Liver (tissue), 9 donors: ENCODE data around the gene YY1. TPM values are rescaled to one million over a fixed set of nuclear protein-coding genes. Genes with fewer than 3 reads are reported as not detected.

Experiments used
- DNase-seq: peaks from one replicate; pipeline ENCODE4 v3.0.0-alpha.2; 2017; ENCODE audit warnings: low spot score
- H3K27ac ChIP-seq, 2 donors: one replicate each; pipeline ENCODE4 v1.7.0; 2013; ENCODE audit warnings: inconsistent platforms in 2 of 2, low read length in 2 of 2, control low read depth in 1 of 2, low read depth in 1 of 2, mild to moderate bottlenecking in 1 of 2
- H3K27me3 ChIP-seq, 4 donors: one replicate each; pipeline versions ENCODE4 v1.6.1 to v1.7.0; 2013; ENCODE audit warnings: low read length in 3 of 4, inconsistent platforms in 1 of 4, mild to moderate bottlenecking in 1 of 4, moderate library complexity in 1 of 4; ENCODE audit not compliant: control insufficient read depth in 4 of 4, insufficient read depth in 4 of 4
- H3K36me3 ChIP-seq, 4 donors: one replicate each; pipeline versions ENCODE4 v1.6.1 to v1.7.0; 2013; ENCODE audit warnings: low read length in 3 of 4, mild to moderate bottlenecking in 3 of 4, low read depth in 1 of 4, moderate library complexity in 1 of 4; ENCODE audit not compliant: control insufficient read depth in 4 of 4, insufficient read depth in 3 of 4
- H3K4me1 ChIP-seq, 4 donors: one replicate each; pipeline versions ENCODE4 v1.6.1 to v1.7.0; 2013; ENCODE audit warnings: low read length in 3 of 4, mild to moderate bottlenecking in 3 of 4, moderate library complexity in 1 of 4; ENCODE audit not compliant: control insufficient read depth in 4 of 4, insufficient read depth in 4 of 4
- H3K4me3 ChIP-seq, 3 donors: one replicate each; pipeline versions ENCODE4 v1.6.1 to v1.7.0; 2013; ENCODE audit warnings: low read length in 3 of 3, control low read depth in 1 of 3, low read depth in 1 of 3, mild to moderate bottlenecking in 1 of 3
- H3K9ac ChIP-seq, 2 donors: one replicate each; pipeline ENCODE4 v1.7.0; 2013; ENCODE audit warnings: low read length in 2 of 2, mild to moderate bottlenecking in 2 of 2, moderate library complexity in 2 of 2, control low read depth in 1 of 2, low read depth in 1 of 2
- H3K9me3 ChIP-seq, 4 donors: one replicate each; pipeline versions ENCODE4 v1.6.1 to v1.7.0; 2013; ENCODE audit warnings: low read length in 3 of 4; ENCODE audit not compliant: control insufficient read depth in 4 of 4
- ATF3 ChIP-seq: IDR thresholded peaks from 2 replicates; pipeline ENCODE4 v1.6.1; 2016; ENCODE audit warnings: antibody characterized with exemption
- EGR1 ChIP-seq, 2 donors: IDR thresholded peaks; 2 replicates each; pipeline ENCODE4 v1.6.1; 2016 to 2018; ENCODE audit warnings: antibody characterized with exemption in 2 of 2, low read depth in 2 of 2
- FOXA1 ChIP-seq: IDR thresholded peaks from 2 replicates; pipeline ENCODE4 v1.6.1; 2016; ENCODE audit warnings: antibody characterized with exemption
- FOXA2 ChIP-seq: IDR thresholded peaks from 2 replicates; pipeline ENCODE4 v1.6.1; 2016; ENCODE audit warnings: antibody characterized with exemption
- GABPA ChIP-seq, 2 donors: IDR thresholded peaks in 1 of 2; conservative IDR thresholded peaks in 1 of 2; 2 replicates each; pipeline ENCODE4 v1.6.1; 2016; ENCODE audit warnings: antibody characterized with exemption in 2 of 2, mild to moderate bottlenecking in 1 of 2, moderate library complexity in 1 of 2
- HNF4G ChIP-seq: IDR thresholded peaks from 2 replicates; pipeline ENCODE4 v1.6.1; 2016; ENCODE audit warnings: antibody characterized with exemption
- JUND ChIP-seq, 2 donors: IDR thresholded peaks; 2 replicates each; pipeline ENCODE4 v1.6.1; 2016; ENCODE audit warnings: antibody characterized with exemption in 2 of 2
- NR2F2 ChIP-seq: IDR thresholded peaks from 2 replicates; pipeline ENCODE4 v1.6.1; 2016; ENCODE audit warnings: antibody characterized with exemption
- RAD21 ChIP-seq, 2 donors: IDR thresholded peaks; 2 replicates each; pipeline ENCODE4 v1.6.1; 2016; ENCODE audit warnings: antibody characterized with exemption in 2 of 2, mild to moderate bottlenecking in 2 of 2
- RXRA ChIP-seq, 2 donors: IDR thresholded peaks; 2 replicates each; pipeline ENCODE4 v1.6.1; 2017 to 2018; ENCODE audit warnings: antibody characterized with exemption in 2 of 2, mild to moderate bottlenecking in 1 of 2
- SP1 ChIP-seq: IDR thresholded peaks from 2 replicates; pipeline ENCODE4 v1.6.1; 2018; ENCODE audit warnings: antibody characterized with exemption, mild to moderate bottlenecking
- TAF1 ChIP-seq: conservative IDR thresholded peaks from 2 replicates; pipeline ENCODE4 v1.6.1; 2016; ENCODE audit warnings: antibody characterized with exemption, mild to moderate bottlenecking
- ZBTB33 ChIP-seq: IDR thresholded peaks from 2 replicates; pipeline ENCODE4 v1.6.1; 2016; ENCODE audit warnings: antibody characterized with exemption
- WGBS: extraction: QIAGEN DNeasy Blood & Tissue Kit; methylation state at CpG from one replicate; pipeline ENCODE4 v1.1.7; 2013; 5-methylcytosine and 5-hydroxymethylcytosine counted together
- polyA plus RNA-seq, 2 donors: library from polyadenylated mRNA; stranded (reverse) in 1 of 2; unstranded in 1 of 2; fragments of 200-250 nt in 1 of 2; fragments of >200 nt in 1 of 2; fragmentation: Nextera tagmentation in 1 of 2; extraction: Ambion mirVana in 1 of 2; gene quantifications; one replicate each; pipeline versions ENCODE4 v1.2.1 to v1.2.3, GENCODE V29; 2013 to 2015
- total RNA-seq, 2 donors: library from RNA; depleted of rRNA; stranded (reverse); fragments of >200 nt; gene quantifications; one replicate each; pipeline ENCODE4 v1.2.3, GENCODE V29; 2014
- donor health status: healthy.
- donor health status: healthy.
- donor health status: healthy.
- donor health status: healthy.
- donor health status: healthy.

Gene YY1
- total and polyA plus RNA-seq, 4 donors = 15.8 to 37.4 (median 28.8) TPM

GRCh38 chr14:100223332-100224201 is 15.4 kb upstream of the YY1 start:
- no peak for TF ChIP-seq NR2F2
- TF ChIP-seq TAF1 = no peak
- no peak for TF ChIP-seq FOXA2
- no peak for TF ChIP-seq ZBTB33
- no peak for TF ChIP-seq GABPA (IDR thresholded peaks at IDR 0.05 in 1 of 2, conservative IDR thresholded peaks at IDR 0.05 in 1 of 2)
- Histone ChIP-seq H3K4me1 (peaks cover 3 to 22% (median 16%) of the 10 kb centered on the region in 4 donors), H3K27ac (no peak overlapping the region), H3K4me3 (no peak overlapping the region), H3K9ac (no peak overlapping the region), H3K36me3 (no peaks in the 10 kb centered on the region), H3K9me3 (no peaks in the 10 kb centered on the region), H3K27me3 (no peaks in the 10 kb centered on the region)
- DNase-seq = peak; percentile 35
- WGBS = 90% methylated on average over 12 of the region's 12 CpGs

- Histone ChIP-seq H3K9me3 (no peaks in the 10 kb centered on the region), H3K4me1 (peaks cover 3 to 22% (median 16%) of the 10 kb centered on the region in 4 donors), H3K4me3 (no peak overlapping the region), H3K9ac (no peak overlapping the region), H3K36me3 (no peaks in the 10 kb centered on the region), H3K27ac (no peak overlapping the region), H3K27me3 (no peaks in the 10 kb centered on the region)
- TF ChIP-seq RAD21 (IDR thresholded peaks at IDR 0.05) (no peak), GABPA (IDR thresholded peaks at IDR 0.05 in 1 of 2, conservative IDR thresholded peaks at IDR 0.05 in 1 of 2) (no peak)
- no peak for DNase-seq
- WGBS = 84% methylated on average over 4 of the region's 4 CpGs
Measured at GRCh38 chr14:100224229-100224866, 14.6 kb upstream of the YY1 start.

GRCh38 chr14:100225169-100225568 is 13.8 kb upstream of the YY1 start:
- Histone ChIP-seq H3K9ac (no peak overlapping the region), H3K27me3 (no peaks in the 10 kb centered on the region), H3K9me3 (no peaks in the 10 kb centered on the region), H3K36me3 (no peaks in the 10 kb centered on the region), H3K4me3 (no peak overlapping the region), H3K4me1 (peaks cover 3 to 22% (median 16%) of the 10 kb centered on the region in 4 donors), H3K27ac (no peak overlapping the region)
- DNase-seq = no peak
- 95% methylated on average over 4 of the region's 4 CpGs for WGBS
- no peak for TF ChIP-seq RXRA (IDR thresholded peaks at IDR 0.05)
- TF ChIP-seq FOXA1 = no peak
- no peak for TF ChIP-seq RAD21 (IDR thresholded peaks at IDR 0.05)
- no peak for TF ChIP-seq GABPA (IDR thresholded peaks at IDR 0.05 in 1 of 2, conservative IDR thresholded peaks at IDR 0.05 in 1 of 2)
- TF ChIP-seq FOXA2 = no peak
- TF ChIP-seq JUND (IDR thresholded peaks at IDR 0.05) = no peak
- TF ChIP-seq EGR1 (IDR thresholded peaks at IDR 0.05; ENCODE audit: low read depth in 2 of 2) = no peak
- no peak for TF ChIP-seq ATF3
- no peak for TF ChIP-seq HNF4G
- no peak for TF ChIP-seq SP1
- no peak for TF ChIP-seq NR2F2
- no peak for TF ChIP-seq ZBTB33
